Stimulated activated naive CD4-positive, alpha-beta T cell (primary cell): ENCODE results near the gene EGFR.

Experiments
- DNase-seq, 6 experiments: peaks; one replicate each; lab custom pipeline; 2025; lab: John Stamatoyannopoulos, UW

EGFR gene

GRCh38 chr7:55212176-55212575, 193.4 kb downstream of the EGFR start:
- DNase-seq = no peak

DNA sequence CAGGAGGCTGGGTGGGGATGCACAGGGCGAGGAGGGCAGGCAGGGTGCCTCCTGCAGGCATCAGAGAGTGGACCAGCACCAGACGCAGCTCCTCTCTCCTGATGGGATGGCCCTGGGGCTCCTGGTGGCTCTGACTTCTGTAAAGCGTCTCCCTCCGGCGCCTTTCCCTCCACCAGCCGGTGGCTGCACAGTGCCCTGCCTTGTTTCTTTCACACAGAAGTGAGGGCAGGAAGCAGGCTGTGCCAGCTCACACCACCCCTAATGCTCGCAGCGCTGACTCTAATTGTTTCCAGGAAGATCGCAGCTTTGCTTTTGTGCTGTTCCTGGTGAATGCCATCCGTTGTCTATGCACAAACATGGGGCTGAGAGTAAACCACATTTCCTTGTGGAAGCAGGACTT, 194.0 kb downstream of the EGFR start:
- no peak for DNase-seq

- no peak for DNase-seq
Observed at GRCh38 chr7:55214707-55215106, 195.9 kb downstream of the EGFR start.

GRCh38 chr7:55223023-55223422, 204.2 kb downstream of the EGFR start:
- no peak for DNase-seq

DNA sequence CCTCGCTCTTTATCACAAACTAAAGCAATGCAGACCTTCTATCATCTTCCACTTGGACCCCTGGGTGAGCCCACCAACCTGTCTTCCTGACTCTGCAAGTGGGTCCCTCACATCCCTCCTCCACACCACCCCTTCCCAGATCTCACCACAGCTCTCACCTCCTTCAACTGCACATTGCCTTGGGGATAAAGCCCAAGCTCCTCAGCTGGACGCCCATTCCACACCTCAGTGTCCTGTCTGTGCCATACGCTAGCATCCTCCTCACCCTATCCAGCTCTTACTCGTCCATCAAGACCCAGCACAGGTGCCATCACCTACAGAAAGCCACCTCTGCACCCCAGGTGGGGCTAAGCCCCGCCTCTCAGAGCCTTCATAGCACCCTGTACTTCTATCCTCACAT, 205.3 kb downstream of the EGFR start:
- no peak for DNase-seq

DNA sequence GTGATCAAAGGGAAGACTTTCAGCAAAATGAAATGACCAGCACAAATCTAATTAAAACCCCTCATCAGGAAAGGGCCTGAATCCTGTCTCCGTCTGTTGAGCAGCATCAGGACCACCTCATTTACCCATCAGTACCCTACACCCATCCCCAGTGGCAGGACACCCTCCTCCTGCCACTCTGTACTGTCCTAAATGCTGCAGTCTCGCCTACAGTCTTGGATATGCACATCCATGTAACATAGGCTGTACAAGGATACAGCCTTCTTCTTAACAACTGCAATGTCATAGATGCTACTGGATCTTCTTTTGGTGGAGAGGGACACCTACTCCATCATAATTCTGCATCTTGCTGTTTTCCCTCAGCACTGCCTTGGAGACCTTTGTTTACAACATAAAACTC, 206.0 kb downstream of the EGFR start:
- no peak for DNase-seq

- no peak for DNase-seq
Observed at GRCh38 chr7:55230014-55230413, 211.2 kb downstream of the EGFR start.

DNA sequence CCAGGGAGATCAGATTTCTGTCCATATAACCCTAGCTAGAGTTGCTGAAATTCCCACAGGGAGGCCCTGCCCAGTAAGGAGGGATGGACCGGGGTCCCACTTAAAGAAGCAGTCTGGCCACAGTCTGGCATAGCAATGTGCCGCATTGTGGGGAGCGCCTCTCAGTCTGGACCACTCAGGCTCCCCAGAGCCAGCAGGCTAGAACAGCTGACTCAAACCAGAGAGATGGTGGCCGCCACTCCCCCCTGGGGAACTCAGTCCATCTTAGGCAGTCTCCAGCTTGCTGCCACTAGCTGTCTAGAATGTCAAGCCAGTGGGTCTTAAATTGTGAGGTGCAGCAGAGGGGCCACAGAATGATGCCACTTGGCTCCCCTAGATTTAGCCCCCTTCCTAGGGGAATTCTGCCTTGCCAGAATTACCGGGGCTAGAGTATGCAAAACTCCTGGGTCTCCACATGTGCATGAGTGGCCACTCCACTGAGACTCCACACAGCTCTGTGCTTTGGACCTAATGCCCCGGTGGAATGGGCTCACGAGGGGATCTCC, 213.0 kb downstream of the EGFR start:
- DNase-seq = no peak

DNA sequence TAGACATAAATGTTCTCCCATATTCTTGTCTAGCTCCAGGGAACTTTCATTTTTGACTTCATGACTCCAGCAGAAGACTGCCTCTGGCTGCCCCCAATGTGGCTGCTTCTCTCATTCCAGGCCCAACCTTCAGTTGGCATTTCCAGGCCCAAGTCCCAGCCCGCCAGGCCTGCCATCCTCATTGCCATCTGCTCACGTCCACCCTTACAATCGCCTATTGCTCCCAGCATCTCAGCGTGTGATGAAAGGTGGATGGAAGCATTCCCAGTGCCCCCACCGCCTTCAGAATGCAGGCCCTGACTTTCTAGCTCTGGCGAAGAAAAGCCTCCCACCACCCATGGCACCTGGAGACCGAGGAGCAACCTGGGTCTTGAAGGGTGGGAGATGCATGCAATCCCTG, 214.2 kb downstream of the EGFR start:
- no peak for DNase-seq

DNA sequence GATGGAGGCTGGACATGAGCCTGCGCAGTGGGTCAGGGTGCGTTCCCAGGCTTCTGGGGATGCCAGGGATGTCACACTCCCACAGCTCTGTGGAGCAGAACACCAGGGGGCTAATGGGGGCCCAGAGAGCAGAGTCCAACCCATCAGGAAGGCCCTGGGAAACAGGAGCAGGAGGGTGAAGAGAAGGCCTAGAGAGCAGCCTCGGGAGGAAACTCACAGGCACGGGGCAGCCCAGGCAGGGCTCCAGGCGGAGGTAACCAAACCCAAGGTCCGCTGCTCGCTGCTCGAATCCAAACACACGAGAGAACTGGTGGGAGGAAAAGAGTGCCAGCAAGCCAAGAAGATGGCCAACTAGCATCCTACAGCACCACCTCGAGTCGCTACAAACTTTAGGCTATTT, 215.6 kb downstream of the EGFR start:
- no peak for DNase-seq

DNA sequence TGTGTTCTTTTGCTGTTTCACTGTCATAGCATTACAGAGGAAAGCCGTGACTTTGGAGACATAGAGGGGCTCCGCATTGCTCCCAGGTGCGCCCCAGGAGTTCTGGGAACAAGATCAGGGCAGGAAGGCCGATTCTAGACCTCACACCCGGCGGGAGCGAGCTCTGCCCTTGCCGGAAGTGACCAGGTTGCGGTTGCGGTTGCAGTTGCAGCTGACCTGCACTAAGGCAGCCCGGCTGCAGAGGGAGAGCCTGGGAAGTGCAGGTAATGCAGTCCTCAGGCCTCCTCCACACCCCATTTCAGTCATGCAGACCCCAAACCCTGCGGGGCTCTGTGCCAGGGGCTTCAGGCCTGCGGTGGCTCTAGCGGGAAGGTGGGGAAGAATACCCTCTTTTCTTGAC, 216.3 kb downstream of the EGFR start:
- DNase-seq = no peak

DNA sequence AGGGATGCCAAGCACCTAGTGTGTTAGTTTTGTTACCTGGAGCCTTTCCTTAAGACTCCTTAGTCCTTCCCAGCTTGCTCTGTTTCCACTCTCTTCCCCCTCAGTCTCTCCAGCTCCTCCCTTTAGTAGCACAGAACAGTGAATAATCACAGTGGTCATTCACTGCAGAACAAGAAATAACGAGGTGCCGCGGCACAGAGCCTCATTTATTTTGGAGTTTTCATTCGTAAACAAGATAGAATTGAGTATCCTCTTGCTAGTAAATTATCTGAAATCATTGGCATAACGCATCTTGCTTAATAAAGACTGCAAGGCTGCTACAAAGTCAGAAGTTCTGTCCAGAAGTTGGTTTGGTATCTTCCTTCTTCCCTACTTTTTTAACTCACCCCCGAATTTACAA, 217.0 kb downstream of the EGFR start:
- no peak for DNase-seq

DNA sequence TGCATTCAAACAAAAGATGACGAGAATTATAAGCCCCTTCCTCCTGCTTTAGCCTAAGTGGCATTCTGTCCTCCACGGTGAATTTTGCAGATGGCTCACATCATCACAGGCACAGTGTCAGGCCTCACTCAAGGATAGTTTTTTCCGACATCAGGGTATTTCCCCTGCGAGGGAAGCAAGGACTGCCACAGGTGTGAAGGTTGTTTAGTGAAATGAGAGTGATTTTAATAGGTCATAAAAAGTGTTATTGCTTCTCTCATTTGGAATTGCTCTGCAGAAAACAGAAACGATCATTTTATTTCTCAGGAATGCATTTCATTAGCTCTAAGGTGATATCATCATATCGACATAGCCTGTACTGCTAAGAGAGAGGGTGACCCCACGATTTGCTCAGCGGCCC, 217.7 kb downstream of the EGFR start:
- DNase-seq = no peak

DNA sequence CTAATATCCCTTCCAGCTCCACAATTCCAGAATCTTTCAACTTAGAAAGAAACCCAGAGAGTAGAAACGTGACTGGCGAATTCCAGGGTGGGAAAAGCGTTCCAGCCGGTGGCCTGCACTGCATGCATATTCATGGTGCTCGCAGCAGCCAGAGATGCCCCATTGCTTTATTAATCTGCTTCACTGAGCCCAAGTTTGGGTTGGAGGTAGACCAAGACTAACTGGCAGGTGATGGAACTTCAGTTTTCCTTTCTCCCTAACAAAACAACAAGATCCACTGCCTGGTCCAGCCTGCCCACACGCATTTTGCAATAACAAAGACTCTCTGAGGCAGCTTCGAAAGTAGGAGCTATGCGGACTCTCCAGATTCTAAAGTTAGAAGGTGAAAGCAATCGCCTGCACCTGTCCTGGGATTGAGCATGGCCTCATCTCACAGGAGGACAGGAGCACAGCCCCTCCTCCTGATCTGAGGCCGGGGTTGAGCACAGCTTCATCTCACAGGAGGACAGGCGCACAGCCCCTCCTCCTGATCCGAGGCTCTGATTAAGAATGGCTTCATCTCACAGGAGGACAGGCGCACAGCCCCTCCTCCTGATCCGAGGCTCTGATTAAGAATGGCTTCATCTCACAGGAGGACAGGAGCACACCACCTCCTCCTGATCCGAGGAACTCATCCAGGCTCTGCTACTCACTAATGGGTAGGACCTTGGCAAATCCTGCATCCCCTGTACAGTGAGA, 218.5 kb downstream of the EGFR start:
- no peak for DNase-seq

DNA sequence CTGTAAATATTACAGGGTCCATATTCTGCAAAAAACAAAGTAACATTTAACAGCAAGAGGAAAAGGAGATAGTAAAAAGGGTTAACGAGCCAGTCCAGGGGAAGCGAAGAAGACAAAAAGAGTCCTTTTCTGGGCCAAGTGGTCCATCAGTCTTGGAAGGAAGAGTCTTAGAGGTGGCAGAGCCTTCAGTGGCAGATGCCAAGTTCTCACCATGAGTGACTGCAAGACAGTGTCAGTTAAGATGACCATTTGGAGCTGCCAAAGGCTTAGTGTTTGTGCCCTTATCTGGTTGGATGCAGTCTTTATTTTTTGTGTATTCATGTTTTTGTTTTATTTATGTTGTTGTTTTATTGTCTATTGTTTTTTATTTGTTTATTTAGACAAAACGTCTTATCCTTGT, 220.6 kb downstream of the EGFR start:
- no peak for DNase-seq

DNA sequence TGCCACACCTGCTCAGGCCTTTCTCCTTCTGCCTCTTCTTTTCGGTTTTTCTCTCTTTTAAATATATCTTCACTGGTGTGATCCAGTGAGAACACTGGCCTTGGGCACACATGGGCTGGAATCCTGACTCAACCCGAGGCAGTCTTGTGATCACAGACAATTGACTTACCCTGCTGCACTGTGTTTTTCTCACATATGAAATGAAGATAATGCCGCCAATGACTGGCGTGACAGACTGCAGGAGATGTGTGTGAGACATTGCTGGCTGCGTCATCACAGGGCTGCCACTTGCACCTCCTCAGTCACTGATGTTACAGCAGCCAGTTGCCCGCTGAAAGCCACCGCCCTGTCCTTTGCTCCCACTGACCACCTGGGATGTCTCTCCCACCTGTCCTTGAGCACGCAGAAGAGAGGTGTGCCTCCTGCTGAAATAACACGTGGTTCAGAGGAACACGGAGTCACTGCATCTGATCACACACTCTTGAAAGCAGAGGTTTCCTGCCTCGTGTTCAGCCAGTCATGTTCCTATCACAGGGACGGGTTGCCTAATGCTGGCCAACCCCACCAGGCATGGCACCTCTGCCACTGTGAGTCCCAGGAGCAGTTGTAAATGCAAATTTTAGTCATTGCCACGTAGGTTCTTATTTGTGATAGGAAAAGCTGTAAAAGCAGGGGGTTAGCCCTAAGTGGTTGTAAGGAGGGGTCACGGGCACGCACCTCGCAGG, 221.8 kb downstream of the EGFR start:
- no peak for DNase-seq

GRCh38 chr7:55241958-55242357, 223.1 kb downstream of the EGFR start:
- no peak for DNase-seq

DNA sequence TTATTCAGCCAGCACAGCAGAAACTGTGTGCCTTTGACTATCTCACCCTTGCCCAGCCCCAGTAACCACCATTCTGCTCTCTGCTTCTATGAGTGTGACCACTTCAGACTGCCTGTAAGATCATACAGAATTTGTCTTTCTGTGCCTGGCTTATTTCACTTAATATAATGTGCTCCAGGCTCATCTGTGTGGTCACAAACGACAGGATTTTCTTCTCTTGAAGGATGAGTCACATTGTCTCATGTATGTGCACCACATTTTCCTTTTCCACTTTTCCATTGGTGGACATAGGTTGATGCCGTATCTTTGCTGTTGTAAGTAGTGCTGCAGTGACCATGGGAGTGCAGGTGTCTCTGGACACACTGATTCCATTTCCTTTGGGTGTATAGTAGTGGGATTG, 223.8 kb downstream of the EGFR start:
- no peak for DNase-seq

GRCh38 chr7:55244006-55244745, 225.4 kb downstream of the EGFR start:
- no peak for DNase-seq

- DNase-seq = no peak
Observed at GRCh38 chr7:55245271-55245723, 226.5 kb downstream of the EGFR start.

GRCh38 chr7:55246171-55246570, 227.4 kb downstream of the EGFR start:
- no peak for DNase-seq

DNA sequence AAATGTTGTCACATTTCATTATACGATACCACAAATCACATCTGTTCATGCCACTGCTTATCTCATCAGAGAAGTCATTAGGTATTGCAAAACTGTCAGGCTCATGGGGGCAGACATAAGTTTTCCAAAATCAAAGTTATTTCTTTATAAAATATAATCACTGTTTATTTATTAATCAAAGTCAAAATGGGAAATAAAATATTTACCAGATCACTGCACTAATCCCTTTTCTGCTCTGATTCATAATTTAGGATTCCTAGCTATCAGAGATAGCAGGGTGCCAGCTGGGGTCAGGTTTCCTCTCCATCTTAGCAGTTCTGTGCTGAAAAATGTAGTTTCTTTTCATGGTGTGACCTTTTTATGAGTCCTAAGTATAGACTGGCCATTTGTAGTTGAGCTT, 228.6 kb downstream of the EGFR start:
- no peak for DNase-seq

DNA sequence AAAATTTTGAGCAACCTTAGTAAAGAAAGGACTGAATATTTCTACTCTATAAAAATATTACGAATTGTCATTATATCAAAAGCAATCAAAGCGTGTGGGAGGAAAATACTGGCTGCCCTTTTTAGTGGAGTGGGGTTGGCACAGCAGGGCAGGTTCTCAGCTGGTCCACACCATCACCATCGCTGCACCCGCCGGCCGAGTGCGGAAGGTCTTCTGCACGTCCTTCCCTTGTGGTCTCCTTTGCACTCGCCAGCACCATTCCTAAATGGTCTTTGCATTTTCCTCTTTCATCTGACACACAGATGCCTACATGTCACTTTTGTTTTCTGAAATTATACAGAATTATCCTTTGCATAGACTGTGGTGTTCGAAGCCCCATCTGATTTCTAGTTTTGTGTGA, 229.7 kb downstream of the EGFR start:
- no peak for DNase-seq
